Liver (tissue), 9 donors: ENCODE measurements around the gene DYSF. TPM values are rescaled to one million over a fixed set of nuclear protein-coding genes. Genes with fewer than 3 reads are reported as not detected.

Experiments used
- DNase-seq: peaks from one replicate; pipeline ENCODE4 v3.0.0-alpha.2; 2017; ENCODE audit warnings: low spot score
- H3K27ac ChIP-seq, 2 donors: one replicate each; pipeline ENCODE4 v1.7.0; 2013; ENCODE audit warnings: inconsistent platforms in 2 of 2, low read length in 2 of 2, control low read depth in 1 of 2, low read depth in 1 of 2, mild to moderate bottlenecking in 1 of 2
- H3K27me3 ChIP-seq, 4 donors: one replicate each; pipeline versions ENCODE4 v1.6.1 to v1.7.0; 2013; ENCODE audit warnings: low read length in 3 of 4, inconsistent platforms in 1 of 4, mild to moderate bottlenecking in 1 of 4, moderate library complexity in 1 of 4; ENCODE audit not compliant: control insufficient read depth in 4 of 4, insufficient read depth in 4 of 4
- H3K36me3 ChIP-seq, 4 donors: one replicate each; pipeline versions ENCODE4 v1.6.1 to v1.7.0; 2013; ENCODE audit warnings: low read length in 3 of 4, mild to moderate bottlenecking in 3 of 4, low read depth in 1 of 4, moderate library complexity in 1 of 4; ENCODE audit not compliant: control insufficient read depth in 4 of 4, insufficient read depth in 3 of 4
- H3K4me1 ChIP-seq, 4 donors: one replicate each; pipeline versions ENCODE4 v1.6.1 to v1.7.0; 2013; ENCODE audit warnings: low read length in 3 of 4, mild to moderate bottlenecking in 3 of 4, moderate library complexity in 1 of 4; ENCODE audit not compliant: control insufficient read depth in 4 of 4, insufficient read depth in 4 of 4
- H3K4me3 ChIP-seq, 3 donors: one replicate each; pipeline versions ENCODE4 v1.6.1 to v1.7.0; 2013; ENCODE audit warnings: low read length in 3 of 3, control low read depth in 1 of 3, low read depth in 1 of 3, mild to moderate bottlenecking in 1 of 3
- H3K9ac ChIP-seq, 2 donors: one replicate each; pipeline ENCODE4 v1.7.0; 2013; ENCODE audit warnings: low read length in 2 of 2, mild to moderate bottlenecking in 2 of 2, moderate library complexity in 2 of 2, control low read depth in 1 of 2, low read depth in 1 of 2
- H3K9me3 ChIP-seq, 4 donors: one replicate each; pipeline versions ENCODE4 v1.6.1 to v1.7.0; 2013; ENCODE audit warnings: low read length in 3 of 4; ENCODE audit not compliant: control insufficient read depth in 4 of 4
- ATF3 ChIP-seq: IDR thresholded peaks from 2 replicates; pipeline ENCODE4 v1.6.1; 2016; ENCODE audit warnings: antibody characterized with exemption
- CTCF ChIP-seq: fragments of 150-350 bp; IDR thresholded peaks from 2 replicates; pipeline ENCODE4 v1.5.1; 2017; ENCODE audit warnings: improper control_type of control experiment, low read depth, low read length; ENCODE audit not compliant: missing input control
- FOXA1 ChIP-seq: IDR thresholded peaks from 2 replicates; pipeline ENCODE4 v1.6.1; 2016; ENCODE audit warnings: antibody characterized with exemption
- HNF4A ChIP-seq, 2 donors: conservative IDR thresholded peaks; 2 replicates each; pipeline ENCODE4 v1.6.1; 2016; ENCODE audit warnings: antibody characterized with exemption in 2 of 2, mild to moderate bottlenecking in 2 of 2
- JUND ChIP-seq, 2 donors: IDR thresholded peaks; 2 replicates each; pipeline ENCODE4 v1.6.1; 2016; ENCODE audit warnings: antibody characterized with exemption in 2 of 2
- MAX ChIP-seq: IDR thresholded peaks from 2 replicates; pipeline ENCODE4 v1.6.1; 2016; ENCODE audit warnings: antibody characterized with exemption
- NR2F2 ChIP-seq: IDR thresholded peaks from 2 replicates; pipeline ENCODE4 v1.6.1; 2016; ENCODE audit warnings: antibody characterized with exemption
- REST ChIP-seq: IDR thresholded peaks from 2 replicates; pipeline ENCODE4 v1.6.1; 2016; ENCODE audit warnings: antibody characterized with exemption, mild to moderate bottlenecking
- RXRA ChIP-seq, 2 donors: IDR thresholded peaks; 2 replicates each; pipeline ENCODE4 v1.6.1; 2017 to 2018; ENCODE audit warnings: antibody characterized with exemption in 2 of 2, mild to moderate bottlenecking in 1 of 2
- TAF1 ChIP-seq: conservative IDR thresholded peaks from 2 replicates; pipeline ENCODE4 v1.6.1; 2016; ENCODE audit warnings: antibody characterized with exemption, mild to moderate bottlenecking
- ZBTB33 ChIP-seq: IDR thresholded peaks from 2 replicates; pipeline ENCODE4 v1.6.1; 2016; ENCODE audit warnings: antibody characterized with exemption
- WGBS: extraction: QIAGEN DNeasy Blood & Tissue Kit; methylation state at CpG from one replicate; pipeline ENCODE4 v1.1.7; 2013; 5-methylcytosine and 5-hydroxymethylcytosine counted together
- polyA plus RNA-seq, 2 donors: library from polyadenylated mRNA; stranded (reverse) in 1 of 2; unstranded in 1 of 2; fragments of 200-250 nt in 1 of 2; fragments of >200 nt in 1 of 2; fragmentation: Nextera tagmentation in 1 of 2; extraction: Ambion mirVana in 1 of 2; gene quantifications; one replicate each; pipeline versions ENCODE4 v1.2.1 to v1.2.3, GENCODE V29; 2013 to 2015
- total RNA-seq, 2 donors: library from RNA; depleted of rRNA; stranded (reverse); fragments of >200 nt; gene quantifications; one replicate each; pipeline ENCODE4 v1.2.3, GENCODE V29; 2014
- donor health status: healthy.
- donor health status: healthy.
- donor health status: healthy.
- donor health status: healthy.
- donor health status: healthy.

Gene DYSF
- total and polyA plus RNA-seq, 4 donors, result 8.5 to 20.8 (median 13.6) TPM

- Histone ChIP-seq H3K9me3 (no peaks in the 10 kb centered on the region), H3K36me3 (peaks cover 0 to 13% (median 8%) of the 10 kb centered on the region in 4 donors), H3K4me1 (peaks cover 0 to 3% (median 0%) of the 10 kb centered on the region in 4 donors), H3K27me3 (no peaks in the 10 kb centered on the region), H3K4me3 (no peak overlapping the region), H3K27ac (no peak overlapping the region), H3K9ac (no peak overlapping the region)
- 86% methylated on average over 28 of the region's 28 CpGs for WGBS
- DNase-seq, result peak; percentile 23
- TF ChIP-seq FOXA1 (no peak), REST (no peak), RXRA (IDR thresholded peaks at IDR 0.05) (no peak), HNF4A (conservative IDR thresholded peaks at IDR 0.05) (no peak), JUND (IDR thresholded peaks at IDR 0.05) (no peak), ZBTB33 (no peak), ATF3 (no peak), TAF1 (no peak), CTCF (no peak), NR2F2 (no peak), MAX (no peak)
These were observed 218.8 kb downstream of the DYSF start for GRCh38 chr2:71671895-71672825.
